Naive thymus-derived CD4-positive, alpha-beta T cell (primary cell): ENCODE results near the gene TLN1. TPM values are rescaled to one million over a fixed set of nuclear protein-coding genes. Genes with fewer than 3 reads are reported as not detected.

Source experiments
- ATAC-seq: fragments of 150-1000 bp; cut with Tn5 transposase; 2 replicates; pipeline ENCODE4 v1.10.0; 2021; ENCODE audit warnings: mild to moderate bottlenecking, moderate library complexity
- CTCF ChIA-PET: fragments of 350-600 bp; sonication (Branson Sonifier 250); formaldehyde crosslinking; loops from one replicate; lab custom pipeline; 2021; ENCODE audit warnings: antibody characterized with exemption; lab: Charles Lee
- POLR2A ChIA-PET: fragments of 350-600 bp; sonication (Branson Sonifier 250); formaldehyde crosslinking; loops from one replicate; lab custom pipeline; 2021; ENCODE audit warnings: antibody characterized with exemption, inconsistent platforms; lab: Charles Lee
- DNase-seq, 9 donors: peaks; one replicate each; pipeline versions ENCODE4 v3.0.0 to v3.0.0-alpha.2; 2020 to 2022; ENCODE audit warnings: mixed read lengths in 1 of 9
- H3K27ac ChIP-seq: one replicate; pipeline ENCODE4 v1.7.0; 2013; ENCODE audit warnings: mild to moderate bottlenecking, low read depth, low read length, moderate library complexity
- H3K27me3 ChIP-seq, 2 donors: one replicate each; pipeline ENCODE4 v1.7.0; 2013; ENCODE audit warnings: low read length in 2 of 2, mild to moderate bottlenecking in 2 of 2, moderate library complexity in 2 of 2; ENCODE audit not compliant: control insufficient read depth in 2 of 2, insufficient read depth in 2 of 2
- H3K36me3 ChIP-seq, 3 experiments: 1 replicate in 2 of 3; 2 replicates in 1 of 3; pipeline ENCODE4 v1.7.0; 2013; ENCODE audit warnings: low read length in 3 of 3, mild to moderate bottlenecking in 3 of 3, moderate library complexity in 1 of 3; ENCODE audit not compliant: insufficient read depth in 3 of 3, control insufficient read depth in 2 of 3
- H3K4me1 ChIP-seq, 2 donors: one replicate each; pipeline ENCODE4 v1.7.0; 2013; ENCODE audit warnings: low read length in 2 of 2, mild to moderate bottlenecking in 2 of 2, moderate library complexity in 1 of 2; ENCODE audit not compliant: control insufficient read depth in 2 of 2, insufficient read depth in 2 of 2
- H3K4me3 ChIP-seq: 2 replicates; pipeline ENCODE4 v1.7.0; 2013; ENCODE audit warnings: mild to moderate bottlenecking, low read length
- H3K9me3 ChIP-seq, 3 experiments: 1 replicate in 2 of 3; 2 replicates in 1 of 3; pipeline ENCODE4 v1.7.0; 2013; ENCODE audit warnings: low read length in 3 of 3; ENCODE audit not compliant: control insufficient read depth in 2 of 3
- H3K27ac Mint-ChIP-seq, 9 donors: one replicate each; pipeline ENCODE4 v1.8.0; 2020 to 2022; ENCODE audit warnings: mixed read lengths in 9 of 9, mild to moderate bottlenecking in 8 of 9, moderate library complexity in 5 of 9, inconsistent platforms in 2 of 9
- H3K27me3 Mint-ChIP-seq, 5 donors: one replicate each; pipeline ENCODE4 v1.8.0; 2021 to 2022; ENCODE audit warnings: mixed read lengths in 5 of 5, mild to moderate bottlenecking in 1 of 5
- H3K36me3 Mint-ChIP-seq, 5 donors: one replicate each; pipeline ENCODE4 v1.8.0; 2020 to 2022; ENCODE audit warnings: mixed read lengths in 5 of 5, mild to moderate bottlenecking in 3 of 5, inconsistent platforms in 1 of 5
- H3K4me1 Mint-ChIP-seq, 7 donors: one replicate each; pipeline ENCODE4 v1.8.0; 2020 to 2022; ENCODE audit warnings: mixed read lengths in 7 of 7, mild to moderate bottlenecking in 3 of 7, inconsistent platforms in 1 of 7
- H3K4me3 Mint-ChIP-seq, 10 donors: one replicate each; pipeline ENCODE4 v1.8.0; 2020 to 2022; ENCODE audit warnings: mild to moderate bottlenecking in 10 of 10, mixed read lengths in 10 of 10, moderate library complexity in 6 of 10, inconsistent platforms in 2 of 10
- H3K9me3 Mint-ChIP-seq, 11 donors: one replicate each; pipeline ENCODE4 v1.8.0; 2020 to 2022; ENCODE audit warnings: mixed read lengths in 11 of 11, mild to moderate bottlenecking in 4 of 11, inconsistent platforms in 1 of 11, moderate library complexity in 1 of 11
- intact Hi-C, 2 donors: fragments of 100-400 bp; cut with micrococcal nuclease; formaldehyde crosslinking; loops; one replicate each; pipeline ENCODE4 v1.15.1; 2023
- polyA plus RNA-seq, 2 donors: library from polyadenylated mRNA; unstranded; fragments of 300-500 nt; fragmentation: Illumina TruSeq; gene quantifications; one replicate each; pipeline ENCODE4 v1.2.3, GENCODE V29; 2021
- total RNA-seq, 6 experiments: library from RNA in 5 of 6; stranded (reverse) in 5 of 6; gene quantifications; 1 replicate in 5 of 6; 2 replicates in 1 of 6; pipeline ENCODE4 v1.2.3 and lab custom pipeline; 2021 to 2026

The TLN1 gene
- total and polyA plus RNA-seq, 7 experiments from 2014 or later: 33.8 to 369 (median 230) TPM

- no peaks in the 10 kb centered on the region for H3K27me3 ChIP-seq
- Mint-ChIP-seq H3K4me3 (no peak overlapping the region), H3K9me3 (no peaks in the 10 kb centered on the region), H3K27ac (no peak overlapping the region), H3K36me3 (no peaks in the 10 kb centered on the region), H3K4me1 (peaks cover 0 to 24% (median 9%) of the 10 kb centered on the region in 7 donors), H3K27me3 (no peaks in the 10 kb centered on the region)
- ATAC-seq: no peak
- intact Hi-C loops: no loop called here
- ChIA-PET POLR2A (interaction anchor here (1.2 kb wide), 1 partner anchor 17 kb away, joined by 3 read pairs; no protein-coding TSS in a partner anchor), CTCF (interaction anchor here (0.6 kb wide), 1 partner anchor 16 kb away, joined by 3 read pairs; no protein-coding TSS in a partner anchor)
- H3K4me1 ChIP-seq: no peaks in the 10 kb centered on the region
- H3K36me3 ChIP-seq: peaks cover 0 to 3% (median 0%) of the 10 kb centered on the region in 3 experiments
- no peak overlapping the region for H3K27ac ChIP-seq
- no peaks in the 10 kb centered on the region for H3K9me3 ChIP-seq
- H3K4me3 ChIP-seq: no peak overlapping the region
- no peak for DNase-seq
These were observed 39.9 kb upstream of the TLN1 start for GRCh38 chr9:35771943-35772342.

- POLR2A ChIA-PET: interaction anchor here (1.2 kb wide), 1 partner anchor 16 kb away, joined by 3 read pairs; no protein-coding TSS in a partner anchor
- H3K4me3 Mint-ChIP-seq: no peak overlapping the region
- Histone ChIP-seq H3K4me3 (no peak overlapping the region), H3K27ac (no peak overlapping the region), H3K4me1 (no peaks in the 10 kb centered on the region), H3K36me3 (peaks cover 0 to 3% (median 0%) of the 10 kb centered on the region in 3 experiments), H3K9me3 (no peaks in the 10 kb centered on the region), H3K27me3 (no peaks in the 10 kb centered on the region)
- DNase-seq (no peak), ATAC-seq (no peak)
- H3K36me3 Mint-ChIP-seq: no peaks in the 10 kb centered on the region
- CTCF ChIA-PET: interaction anchor here (0.6 to 1.3 kb wide), 2 partner anchors 16 to 19 kb away, joined by 3 to 5 read pairs; no protein-coding TSS in a partner anchor
- no peaks in the 10 kb centered on the region for H3K27me3 Mint-ChIP-seq
- H3K9me3 Mint-ChIP-seq: no peaks in the 10 kb centered on the region
- H3K4me1 Mint-ChIP-seq: peaks cover 0 to 27% (median 9%) of the 10 kb centered on the region in 7 donors
- intact Hi-C loops: no loop called here
- no peak overlapping the region for H3K27ac Mint-ChIP-seq
These were observed 39.5 kb upstream of the TLN1 start for GRCh38 chr9:35771534-35771933.

GRCh38 chr9:35771075-35771433 lies 39.1 kb upstream of the TLN1 start:
- POLR2A ChIA-PET: interaction anchor here (0.6 to 1.2 kb wide), 2 partner anchors 16 to 140 kb away, joined by 3 read pairs; no protein-coding TSS in a partner anchor
- Histone ChIP-seq H3K27me3 (no peaks in the 10 kb centered on the region), H3K36me3 (peaks cover 0 to 3% (median 0%) of the 10 kb centered on the region in 3 experiments), H3K9me3 (no peaks in the 10 kb centered on the region), H3K4me3 (no peak overlapping the region), H3K4me1 (no peaks in the 10 kb centered on the region), H3K27ac (no peak overlapping the region)
- H3K27ac Mint-ChIP-seq: no peak overlapping the region
- peaks cover 0 to 32% (median 13%) of the 10 kb centered on the region in 7 donors for H3K4me1 Mint-ChIP-seq
- no peaks in the 10 kb centered on the region for H3K27me3 Mint-ChIP-seq
- CTCF ChIA-PET: interaction anchor here (1.3 kb wide), 1 partner anchor 20 kb away, joined by 5 read pairs; no protein-coding TSS in a partner anchor
- ATAC-seq (no peak), DNase-seq (no peak)
- no peaks in the 10 kb centered on the region for H3K9me3 Mint-ChIP-seq
- no peak overlapping the region for H3K4me3 Mint-ChIP-seq
- H3K36me3 Mint-ChIP-seq: no peaks in the 10 kb centered on the region
- intact Hi-C loops: no loop called here

- no peaks in the 10 kb centered on the region for H3K4me1 ChIP-seq
- Mint-ChIP-seq H3K4me3 (no peak overlapping the region), H3K27me3 (no peaks in the 10 kb centered on the region), H3K27ac (no peak overlapping the region), H3K9me3 (no peaks in the 10 kb centered on the region), H3K36me3 (no peaks in the 10 kb centered on the region), H3K4me1 (peaks cover 0 to 25% (median 13%) of the 10 kb centered on the region in 7 donors)
- ATAC-seq (no peak), DNase-seq (no peak)
- peaks cover 0 to 3% (median 0%) of the 10 kb centered on the region in 3 experiments for H3K36me3 ChIP-seq
- ChIA-PET POLR2A (no interaction called here), CTCF (interaction anchor here (1.0 to 1.9 kb wide), 2 partner anchors 8 to 111 kb away, joined by 4 read pairs; no protein-coding TSS in a partner anchor)
- no peaks in the 10 kb centered on the region for H3K9me3 ChIP-seq
- no peaks in the 10 kb centered on the region for H3K27me3 ChIP-seq
- no peak overlapping the region for H3K4me3 ChIP-seq
- intact Hi-C loops: no loop called here
- no peak overlapping the region for H3K27ac ChIP-seq
These were observed 37.8 kb upstream of the TLN1 start for GRCh38 chr9:35769763-35770162.

- POLR2A ChIA-PET: no interaction called here
- Histone ChIP-seq H3K27ac (no peak overlapping the region), H3K4me3 (no peak overlapping the region), H3K36me3 (peaks cover 0 to 3% (median 0%) of the 10 kb centered on the region in 3 experiments), H3K9me3 (no peaks in the 10 kb centered on the region), H3K4me1 (no peaks in the 10 kb centered on the region), H3K27me3 (no peaks in the 10 kb centered on the region)
- Mint-ChIP-seq H3K27me3 (no peaks in the 10 kb centered on the region), H3K4me3 (no peak overlapping the region), H3K4me1 (peaks cover 0 to 36% (median 16%) of the 10 kb centered on the region in 7 donors), H3K27ac (no peak overlapping the region), H3K36me3 (peaks cover 0 to 4% (median 0%) of the 10 kb centered on the region in 5 donors), H3K9me3 (no peaks in the 10 kb centered on the region)
- CTCF ChIA-PET: interaction anchor here (0.6 kb wide), 1 partner anchor 35 kb away, joined by 4 read pairs; no protein-coding TSS in a partner anchor
- DNase-seq (no peak), ATAC-seq (no peak)
- intact Hi-C loops: no loop called here
These were observed 35.5 kb upstream of the TLN1 start for GRCh38 chr9:35767458-35767857.

GRCh38 chr9:35766997-35767396 lies 35.0 kb upstream of the TLN1 start:
- H3K4me3 ChIP-seq: no peak overlapping the region
- CTCF ChIA-PET: no interaction called here
- no peaks in the 10 kb centered on the region for H3K9me3 ChIP-seq
- ATAC-seq (no peak), DNase-seq (no peak)
- Mint-ChIP-seq H3K27ac (no peak overlapping the region), H3K4me3 (no peak overlapping the region), H3K4me1 (peaks cover 0 to 39% (median 20%) of the 10 kb centered on the region in 7 donors), H3K36me3 (peaks cover 0 to 4% (median 0%) of the 10 kb centered on the region in 5 donors), H3K9me3 (no peaks in the 10 kb centered on the region), H3K27me3 (no peaks in the 10 kb centered on the region)
- intact Hi-C loops: no loop called here
- H3K27ac ChIP-seq: no peak overlapping the region
- no peaks in the 10 kb centered on the region for H3K4me1 ChIP-seq
- H3K27me3 ChIP-seq: no peaks in the 10 kb centered on the region
- no peaks in the 10 kb centered on the region for H3K36me3 ChIP-seq
- POLR2A ChIA-PET: no interaction called here

- intact Hi-C loops: no loop called here
- CTCF ChIA-PET: no interaction called here
- Histone ChIP-seq H3K27ac (no peak overlapping the region), H3K4me1 (no peaks in the 10 kb centered on the region), H3K36me3 (no peaks in the 10 kb centered on the region), H3K27me3 (no peaks in the 10 kb centered on the region), H3K4me3 (no peak overlapping the region), H3K9me3 (no peaks in the 10 kb centered on the region)
- POLR2A ChIA-PET: interaction anchor here (1.5 kb wide), 1 partner anchor 107 kb away, joined by 4 read pairs; no protein-coding TSS in a partner anchor
- Mint-ChIP-seq H3K27me3 (no peaks in the 10 kb centered on the region), H3K9me3 (no peaks in the 10 kb centered on the region), H3K4me3 (no peak overlapping the region), H3K36me3 (peaks cover 0 to 14% (median 0%) of the 10 kb centered on the region in 5 donors), H3K4me1 (peaks cover 18 to 63% (median 45%) of the 10 kb centered on the region in 7 donors), H3K27ac (no peak overlapping the region)
- DNase-seq (no peak), ATAC-seq (no peak)
These were observed 31.8 kb upstream of the TLN1 start for GRCh38 chr9:35763803-35764202.
